Neural cell (in vitro differentiated cells): ENCODE data around the gene NECAB3. TPM values are rescaled to one million over a fixed set of nuclear protein-coding genes. Genes with fewer than 3 reads are reported as not detected.

Experiments
- H2AFZ ChIP-seq: fragments of 200-600, 300-800 bp; sonication (generic), shearing (Covaris generic); 2 replicates; pipeline ENCODE4 v1.6.0; 2014; ENCODE audit warnings: low read depth, mild to moderate bottlenecking, antibody characterized with exemption, low read length, moderate library complexity
- H3F3A ChIP-seq: fragments of 200-600 bp; shearing (Covaris generic); 2 replicates; pipeline ENCODE4 v1.6.1; 2016; ENCODE audit warnings: mild to moderate bottlenecking, moderate library complexity, mixed read lengths, antibody characterized with exemption, low read length; ENCODE audit not compliant: insufficient read depth, poor library complexity, severe bottlenecking
- H3K27ac ChIP-seq: fragments of 200-600, 300-800 bp; sonication (generic), shearing (Covaris generic); 2 replicates; pipeline ENCODE4 v1.5.1; 2014; ENCODE audit warnings: mild to moderate bottlenecking, low read length, moderate library complexity
- H3K27me3 ChIP-seq: fragments of 300-800, 200-600 bp; sonication (generic), shearing (Covaris generic); 2 replicates; pipeline ENCODE4 v1.6.0; 2014; ENCODE audit warnings: mild to moderate bottlenecking, low read depth, low read length, moderate library complexity; ENCODE audit not compliant: insufficient read depth
- H3K36me3 ChIP-seq: fragments of 300-800, 200-600 bp; sonication (generic), shearing (Covaris generic); 2 replicates; pipeline ENCODE4 v1.5.1; 2014; ENCODE audit warnings: mild to moderate bottlenecking, antibody characterized with exemption, low read length, moderate library complexity; ENCODE audit not compliant: insufficient read depth
- H3K4me2 ChIP-seq: fragments of 300-800, 200-600 bp; sonication (generic), shearing (Covaris generic); 2 replicates; pipeline ENCODE4 v1.6.0; 2014; ENCODE audit warnings: mild to moderate bottlenecking, low read length
- H3K4me3 ChIP-seq: fragments of 300-800, 200-600 bp; sonication (generic), shearing (Covaris generic); 2 replicates; pipeline ENCODE4 v1.5.1; 2014; ENCODE audit warnings: mild to moderate bottlenecking, low read length, moderate library complexity
- H3K79me2 ChIP-seq: fragments of 200-600 bp; shearing (Covaris generic); replicated peaks from 2 replicates; pipeline ENCODE4 v1.6.0; 2014; ENCODE audit warnings: mild to moderate bottlenecking, low read length, moderate library complexity; ENCODE audit not compliant: insufficient read depth
- H3K9ac ChIP-seq: fragments of 300-800, 200-600 bp; sonication (generic), shearing (Covaris generic); 2 replicates; pipeline ENCODE4 v1.6.1; 2016; ENCODE audit warnings: mild to moderate bottlenecking, low read length, mixed read lengths
- H3K9me2 ChIP-seq: fragments of 200-600 bp; shearing (Covaris generic); 2 replicates; pipeline ENCODE4 v1.6.1; 2016; ENCODE audit warnings: mild to moderate bottlenecking, low read length, mixed read lengths; ENCODE audit not compliant: insufficient read depth
- H3K9me3 ChIP-seq: fragments of 200-600, 300-800 bp; sonication (generic), shearing (Covaris generic); 2 replicates; pipeline ENCODE4 v1.6.1; 2016; ENCODE audit warnings: mild to moderate bottlenecking, mixed run types, low read length, moderate library complexity, mixed read lengths
- H4K20me1 ChIP-seq: fragments of 200-600 bp; shearing (Covaris generic); 2 replicates; pipeline ENCODE4 v1.6.1; 2016; ENCODE audit warnings: mild to moderate bottlenecking, mixed run types; ENCODE audit not compliant: insufficient read depth
- CTCF ChIP-seq: fragments of 450-650 bp; IDR thresholded peaks from 2 replicates; pipeline ENCODE4 v1.5.1; 2014; ENCODE audit warnings: antibody characterized with exemption, mild to moderate bottlenecking, moderate library complexity; ENCODE audit not compliant: poor library complexity, severe bottlenecking
- EP300 ChIP-seq: fragments of 450-650 bp; conservative IDR thresholded peaks from 2 replicates; pipeline ENCODE4 v1.6.1; 2014; ENCODE audit warnings: antibody characterized with exemption, mild to moderate bottlenecking, moderate library complexity; ENCODE audit not compliant: poor library complexity, severe bottlenecking
- EZH2 ChIP-seq: fragments of 200-600, 300-800 bp; shearing (Covaris generic), sonication (generic); IDR thresholded peaks from 2 replicates; pipeline ENCODE4 v1.6.1; 2014; ENCODE audit warnings: antibody characterized with exemption, low read length, borderline replicate concordance, mild to moderate bottlenecking; ENCODE audit not compliant: insufficient read depth, poor library complexity, severe bottlenecking
- MXI1 ChIP-seq: fragments of 450-650 bp; conservative IDR thresholded peaks from 2 replicates; pipeline ENCODE4 v1.6.1; 2014; ENCODE audit warnings: antibody characterized with exemption, mild to moderate bottlenecking; ENCODE audit not compliant: poor library complexity, severe bottlenecking
- POLR2AphosphoS5 ChIP-seq: IDR thresholded peaks from 2 replicates; pipeline ENCODE4 v1.6.1; 2012
- RAD21 ChIP-seq: fragments of 450-650 bp; conservative IDR thresholded peaks from 2 replicates; pipeline ENCODE4 v1.6.1; 2014; ENCODE audit warnings: antibody characterized with exemption, mild to moderate bottlenecking, moderate library complexity
- SMC3 ChIP-seq: fragments of 450-650 bp; conservative IDR thresholded peaks from 2 replicates; pipeline ENCODE4 v1.6.1; 2014; ENCODE audit warnings: antibody characterized with exemption, mild to moderate bottlenecking, moderate library complexity; ENCODE audit not compliant: poor library complexity
- TAF1 ChIP-seq: IDR thresholded peaks from 2 replicates; pipeline ENCODE4 v1.6.1; 2012; ENCODE audit warnings: low read depth
- polyA plus RNA-seq: library from polyadenylated mRNA; depleted of rRNA; stranded (reverse); fragments of >200 nt; gene quantifications from 2 replicates; pipeline ENCODE4 v1.2.3, GENCODE V29; 2014
- TF ChIP-seq, protein P1 (sequence below): IDR thresholded peaks from 2 replicates; pipeline ENCODE4 v1.6.1; 2012; ENCODE audit warnings: borderline replicate concordance

The NECAB3 gene
- polyA plus RNA-seq, 1 donor from 2014 or later: 21.4 TPM

GRCh38 chr20:33676652-33677645, 2.7 kb upstream of the NECAB3 start:
- Histone ChIP-seq H4K20me1 (no peaks in the 10 kb centered on the region), H3K36me3 (no peaks in the 10 kb centered on the region), H3K9me2 (no peaks in the 10 kb centered on the region), H3K27me3 (no peaks in the 10 kb centered on the region), H3K4me3 (no peak overlapping the region), H3F3A (peaks cover 4% of the 10 kb centered on the region), H3K79me2 (no peaks in the 10 kb centered on the region), H2AFZ (no peak overlapping the region), H3K4me2 (no peak overlapping the region), H3K9me3 (no peaks in the 10 kb centered on the region), H3K9ac (no peak overlapping the region), H3K27ac (no peak overlapping the region)
- TF ChIP-seq CTCF: no peak
- no peak for TF ChIP-seq POLR2AphosphoS5
- no peak for TF ChIP-seq SMC3
- TF ChIP-seq EZH2: no peak
- TF ChIP-seq MXI1: no peak
- TF ChIP-seq, protein P1, sequence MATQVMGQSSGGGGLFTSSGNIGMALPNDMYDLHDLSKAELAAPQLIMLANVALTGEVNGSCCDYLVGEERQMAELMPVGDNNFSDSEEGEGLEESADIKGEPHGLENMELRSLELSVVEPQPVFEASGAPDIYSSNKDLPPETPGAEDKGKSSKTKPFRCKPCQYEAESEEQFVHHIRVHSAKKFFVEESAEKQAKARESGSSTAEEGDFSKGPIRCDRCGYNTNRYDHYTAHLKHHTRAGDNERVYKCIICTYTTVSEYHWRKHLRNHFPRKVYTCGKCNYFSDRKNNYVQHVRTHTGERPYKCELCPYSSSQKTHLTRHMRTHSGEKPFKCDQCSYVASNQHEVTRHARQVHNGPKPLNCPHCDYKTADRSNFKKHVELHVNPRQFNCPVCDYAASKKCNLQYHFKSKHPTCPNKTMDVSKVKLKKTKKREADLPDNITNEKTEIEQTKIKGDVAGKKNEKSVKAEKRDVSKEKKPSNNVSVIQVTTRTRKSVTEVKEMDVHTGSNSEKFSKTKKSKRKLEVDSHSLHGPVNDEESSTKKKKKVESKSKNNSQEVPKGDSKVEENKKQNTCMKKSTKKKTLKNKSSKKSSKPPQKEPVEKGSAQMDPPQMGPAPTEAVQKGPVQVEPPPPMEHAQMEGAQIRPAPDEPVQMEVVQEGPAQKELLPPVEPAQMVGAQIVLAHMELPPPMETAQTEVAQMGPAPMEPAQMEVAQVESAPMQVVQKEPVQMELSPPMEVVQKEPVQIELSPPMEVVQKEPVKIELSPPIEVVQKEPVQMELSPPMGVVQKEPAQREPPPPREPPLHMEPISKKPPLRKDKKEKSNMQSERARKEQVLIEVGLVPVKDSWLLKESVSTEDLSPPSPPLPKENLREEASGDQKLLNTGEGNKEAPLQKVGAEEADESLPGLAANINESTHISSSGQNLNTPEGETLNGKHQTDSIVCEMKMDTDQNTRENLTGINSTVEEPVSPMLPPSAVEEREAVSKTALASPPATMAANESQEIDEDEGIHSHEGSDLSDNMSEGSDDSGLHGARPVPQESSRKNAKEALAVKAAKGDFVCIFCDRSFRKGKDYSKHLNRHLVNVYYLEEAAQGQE: no peak
- no peak for TF ChIP-seq EP300
- no peak for TF ChIP-seq RAD21
- TF ChIP-seq TAF1: no peak

DNA sequence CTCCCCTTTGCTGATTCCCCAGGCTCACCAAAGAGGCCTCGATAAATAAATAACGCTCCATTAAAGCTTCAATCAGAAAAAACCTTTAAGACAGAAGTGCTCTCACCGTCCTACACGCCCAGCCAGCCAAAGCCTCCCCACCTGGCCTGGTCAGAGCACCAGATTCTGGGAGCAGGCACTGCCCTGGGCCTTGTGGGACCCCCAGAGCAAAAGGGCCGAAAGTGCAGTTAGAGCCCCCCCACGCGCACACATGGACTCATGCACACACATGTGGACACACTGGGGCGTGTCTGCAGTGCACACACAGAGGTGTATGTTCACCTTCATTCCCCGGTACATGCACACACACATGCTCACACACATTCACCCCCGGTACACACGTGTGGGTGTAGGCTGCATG, 1.9 kb upstream of the NECAB3 start:
- Histone ChIP-seq H3K4me3 (no peak overlapping the region), H3K36me3 (no peaks in the 10 kb centered on the region), H3F3A (peaks cover 4% of the 10 kb centered on the region), H3K4me2 (no peak overlapping the region), H3K79me2 (no peaks in the 10 kb centered on the region), H3K9me3 (no peaks in the 10 kb centered on the region), H3K27me3 (no peaks in the 10 kb centered on the region), H3K27ac (no peak overlapping the region), H3K9ac (no peak overlapping the region), H4K20me1 (no peaks in the 10 kb centered on the region), H3K9me2 (no peaks in the 10 kb centered on the region), H2AFZ (no peak overlapping the region)
- TF ChIP-seq, protein P1: no peak
- TF ChIP-seq SMC3 (no peak), POLR2AphosphoS5 (no peak), CTCF (no peak), EP300 (no peak), MXI1 (no peak), TAF1 (no peak), EZH2 (no peak), RAD21 (no peak)
